Activated CD4-positive, CD25-positive, alpha-beta regulatory T cell treated with anti-CD3 and anti-CD28 coated beads, Interleukin-2, amount 50 U/mL, for 24 hours (primary cell): ENCODE data around the gene GDA.
"Not testable (repeated sequence)": the region's sequence is repeated elsewhere in the genome, so short reads cannot be mapped to it uniquely, and the experiment has no call there.

Experiments used
- ATAC-seq, 2 donors: fragments of 150-1000 bp; cut with Tn5 transposase; one replicate each; pipeline ENCODE4 v1.10.0; 2021; ENCODE audit warnings: mild to moderate bottlenecking in 1 of 2, moderate library complexity in 1 of 2

GDA gene

GRCh38 chr9:72289401-72289800 lies 140.2 kb downstream of the GDA start:
- no peak for ATAC-seq

DNA sequence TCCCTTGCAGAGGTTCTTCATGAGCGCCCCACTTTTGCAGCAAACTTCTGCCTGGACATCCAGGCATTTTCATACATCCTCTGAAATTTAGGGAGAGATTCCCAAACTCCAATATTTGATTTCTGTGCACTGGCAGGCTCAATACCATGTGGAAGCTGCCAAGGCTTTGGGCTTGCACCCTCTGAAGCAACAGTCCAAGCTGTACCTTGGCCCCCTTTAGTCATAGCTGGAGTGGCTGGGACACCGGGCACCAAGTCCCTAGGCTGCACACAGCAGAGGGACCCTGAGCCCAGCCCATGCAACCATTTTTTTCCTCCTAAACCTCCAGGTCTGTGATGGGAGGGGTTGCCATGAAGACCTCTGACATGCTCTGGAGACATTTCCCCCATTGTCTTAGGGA lies 141.1 kb downstream of the GDA start:
- ATAC-seq = no peak

DNA sequence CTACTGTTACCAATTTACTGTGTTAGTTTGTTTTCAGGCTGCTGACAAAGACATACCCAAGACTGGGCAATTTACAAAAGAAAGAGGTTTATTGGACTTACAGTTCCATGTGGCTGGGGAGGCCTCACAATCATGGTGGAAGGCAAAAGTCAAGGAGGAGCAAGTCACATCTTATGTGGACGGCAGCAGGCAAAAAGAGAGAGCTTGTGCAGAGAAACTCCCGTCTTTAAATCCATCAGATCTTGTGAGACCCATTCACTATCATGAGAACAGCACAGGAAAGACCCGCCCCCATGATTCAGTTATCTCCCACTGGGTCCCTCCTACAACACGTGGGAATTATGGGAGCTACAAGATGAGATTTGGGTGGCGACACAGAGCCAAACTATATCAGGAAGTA lies 142.3 kb downstream of the GDA start:
- not testable (repeated sequence) for ATAC-seq

GRCh38 chr9:72292256-72292682 lies 143.0 kb downstream of the GDA start:
- no peak for ATAC-seq

GRCh38 chr9:72292874-72293607 lies 143.8 kb downstream of the GDA start:
- ATAC-seq = no peak

- no peak for ATAC-seq
These were observed 145.7 kb downstream of the GDA start for GRCh38 chr9:72294936-72295335.

DNA sequence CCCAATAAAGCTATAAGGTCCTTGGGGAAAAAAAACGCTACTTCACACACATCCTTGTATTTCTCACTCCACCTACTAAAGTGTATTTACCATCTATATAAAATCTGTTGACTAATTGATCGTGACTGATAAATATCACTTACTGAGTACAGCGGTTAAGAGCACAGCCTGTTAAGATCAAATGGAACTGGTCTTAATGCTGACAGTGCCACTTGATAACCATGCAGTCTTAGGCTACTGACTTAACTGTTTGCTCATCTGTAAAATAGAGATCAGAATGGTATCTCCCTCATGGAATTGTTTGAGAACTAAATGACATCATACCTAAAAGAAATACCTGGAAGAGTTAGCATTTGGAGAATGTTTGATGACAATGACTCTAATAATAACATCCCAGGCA lies 148.3 kb downstream of the GDA start:
- ATAC-seq = no peak

- no peak for ATAC-seq
These were observed 149.9 kb downstream of the GDA start for GRCh38 chr9:72299017-72299603.

DNA sequence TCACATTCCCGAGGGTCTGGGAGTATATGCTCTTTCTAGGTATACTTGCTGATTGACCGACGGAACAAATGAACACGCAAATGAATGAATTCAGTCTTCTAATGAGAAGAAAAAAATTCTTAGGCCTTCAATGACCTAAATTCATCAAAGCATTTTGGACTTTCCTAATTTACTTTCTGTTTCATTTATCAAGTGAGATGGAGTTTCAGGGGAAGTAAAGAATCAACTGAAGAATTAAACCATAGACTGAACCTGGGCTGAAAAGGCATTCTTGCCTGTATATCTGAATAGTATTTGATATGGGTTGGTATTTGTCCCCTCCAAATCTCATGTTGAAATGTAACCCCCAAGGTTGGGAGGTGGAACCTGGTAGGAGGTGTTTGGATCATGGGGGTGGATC lies 151.6 kb downstream of the GDA start:
- peak; percentile 24 to 43 for ATAC-seq
